Loucy (cell line): ENCODE measurements around the gene KANSL3.

ENCODE experiments used
- EZH2phosphoT487 ChIP-seq: fragments of 200-600 bp; IDR thresholded peaks from 2 replicates; pipeline ENCODE4 v1.6.1; 2018; ENCODE audit warnings: antibody characterized with exemption, mild to moderate bottlenecking, moderate library complexity, borderline replicate concordance
- TF ChIP-seq, protein P1 (sequence below): fragments of 200-600 bp; sonication (generic); conservative IDR thresholded peaks from 2 replicates; pipeline ENCODE4 v1.5.1; 2014; ENCODE audit warnings: mild to moderate bottlenecking, antibody characterized with exemption, low read length

DNA sequence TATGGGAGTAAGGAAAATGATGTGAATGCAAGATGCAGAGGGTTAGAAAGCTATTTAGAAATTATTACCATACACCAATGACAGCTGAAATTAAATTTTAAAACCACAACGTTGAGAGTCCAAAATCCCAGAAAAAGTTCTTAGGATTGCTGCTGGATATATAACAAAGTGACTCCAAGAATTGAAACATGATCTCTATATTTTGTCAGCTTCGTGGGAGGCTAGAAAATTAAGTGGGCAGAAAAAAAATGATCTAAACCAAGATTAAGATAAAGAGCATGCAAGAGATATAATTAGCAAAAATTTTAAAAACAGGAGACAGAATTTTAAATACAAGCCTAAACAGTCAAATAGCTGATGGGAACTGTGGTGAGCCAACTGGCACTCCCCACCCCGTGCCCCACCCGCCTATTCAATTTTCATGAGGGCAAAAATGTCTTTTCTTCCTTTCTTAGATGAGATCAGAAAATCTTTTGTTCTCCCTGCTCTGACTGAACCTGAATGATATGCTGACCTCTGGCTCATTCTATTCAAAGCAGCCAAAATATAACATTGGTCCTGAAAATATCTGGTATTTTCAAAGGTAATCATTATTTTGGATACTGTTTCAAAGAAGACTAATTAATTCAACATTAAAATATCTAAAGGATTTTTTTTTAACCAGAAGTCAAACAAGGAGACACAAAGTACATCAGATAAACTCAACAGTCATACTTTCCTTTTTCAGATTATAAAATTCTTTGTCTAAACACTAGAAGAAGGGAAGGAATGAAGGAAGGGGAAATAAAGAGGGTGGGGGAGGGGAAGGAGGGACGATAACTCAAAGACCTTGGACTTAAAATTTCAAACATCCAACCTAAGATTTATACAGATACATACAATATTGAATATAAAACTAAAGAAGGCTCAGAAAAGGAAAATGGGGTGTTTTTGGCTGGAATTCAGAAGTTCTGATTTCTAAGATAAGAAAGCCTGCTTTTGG lies 12.2 kb downstream of the KANSL3 start:
- TF ChIP-seq, protein P1, sequence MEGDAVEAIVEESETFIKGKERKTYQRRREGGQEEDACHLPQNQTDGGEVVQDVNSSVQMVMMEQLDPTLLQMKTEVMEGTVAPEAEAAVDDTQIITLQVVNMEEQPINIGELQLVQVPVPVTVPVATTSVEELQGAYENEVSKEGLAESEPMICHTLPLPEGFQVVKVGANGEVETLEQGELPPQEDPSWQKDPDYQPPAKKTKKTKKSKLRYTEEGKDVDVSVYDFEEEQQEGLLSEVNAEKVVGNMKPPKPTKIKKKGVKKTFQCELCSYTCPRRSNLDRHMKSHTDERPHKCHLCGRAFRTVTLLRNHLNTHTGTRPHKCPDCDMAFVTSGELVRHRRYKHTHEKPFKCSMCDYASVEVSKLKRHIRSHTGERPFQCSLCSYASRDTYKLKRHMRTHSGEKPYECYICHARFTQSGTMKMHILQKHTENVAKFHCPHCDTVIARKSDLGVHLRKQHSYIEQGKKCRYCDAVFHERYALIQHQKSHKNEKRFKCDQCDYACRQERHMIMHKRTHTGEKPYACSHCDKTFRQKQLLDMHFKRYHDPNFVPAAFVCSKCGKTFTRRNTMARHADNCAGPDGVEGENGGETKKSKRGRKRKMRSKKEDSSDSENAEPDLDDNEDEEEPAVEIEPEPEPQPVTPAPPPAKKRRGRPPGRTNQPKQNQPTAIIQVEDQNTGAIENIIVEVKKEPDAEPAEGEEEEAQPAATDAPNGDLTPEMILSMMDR = no peak
- TF ChIP-seq EZH2phosphoT487 = no peak
